ENCODE measurements around the gene TDRD10. TPM values are rescaled to one million over a fixed set of nuclear protein-coding genes. Genes with fewer than 3 reads are reported as not detected.

The TDRD10 gene
- total RNA-seq, 1 donor from 2014 or later, result 1.0 TPM

- Histone ChIP-seq H3K9ac (ENCODE audit: low read depth in 1 of 3, low read length in 3 of 3) (peak within 1 kb of the TSS; percentile 80 to 92 (median 88)), H3K4me3 (ENCODE audit: low read length in 3 of 3) (peak within 1 kb of the TSS; percentile 86 to 92 (median 87)), H3K4me1 (ENCODE audit: control insufficient read depth in 3 of 3, insufficient read depth in 3 of 3, low read length in 3 of 3) (peaks cover 34 to 47% (median 39%) of the 10 kb centered on the region in 3 donors), H3K27ac (ENCODE audit: low read depth, low read length) (peak within 1 kb of the TSS; percentile 93), H3K27me3 (ENCODE audit: control insufficient read depth in 3 of 3, insufficient read depth in 3 of 3, low read length in 3 of 3) (no peaks in the 10 kb centered on the region), H3K9me3 (ENCODE audit: control insufficient read depth in 3 of 3, low read length in 3 of 3) (no peaks in the 10 kb centered on the region), H3K36me3 (ENCODE audit: control insufficient read depth in 3 of 3, insufficient read depth in 3 of 3, low read length in 3 of 3) (peaks cover 19 to 26% (median 26%) of the 10 kb centered on the region in 3 donors)
Measured at GRCh38 chr1:154557939-154558719, 56.1 kb downstream of the TDRD10 start, which contains the start of gene UBE2Q1. Gene UBE2Q1 (minus strand): TSS chr1:154558662. CDS start chr1:154558553, 109 bp downstream.

DNA sequence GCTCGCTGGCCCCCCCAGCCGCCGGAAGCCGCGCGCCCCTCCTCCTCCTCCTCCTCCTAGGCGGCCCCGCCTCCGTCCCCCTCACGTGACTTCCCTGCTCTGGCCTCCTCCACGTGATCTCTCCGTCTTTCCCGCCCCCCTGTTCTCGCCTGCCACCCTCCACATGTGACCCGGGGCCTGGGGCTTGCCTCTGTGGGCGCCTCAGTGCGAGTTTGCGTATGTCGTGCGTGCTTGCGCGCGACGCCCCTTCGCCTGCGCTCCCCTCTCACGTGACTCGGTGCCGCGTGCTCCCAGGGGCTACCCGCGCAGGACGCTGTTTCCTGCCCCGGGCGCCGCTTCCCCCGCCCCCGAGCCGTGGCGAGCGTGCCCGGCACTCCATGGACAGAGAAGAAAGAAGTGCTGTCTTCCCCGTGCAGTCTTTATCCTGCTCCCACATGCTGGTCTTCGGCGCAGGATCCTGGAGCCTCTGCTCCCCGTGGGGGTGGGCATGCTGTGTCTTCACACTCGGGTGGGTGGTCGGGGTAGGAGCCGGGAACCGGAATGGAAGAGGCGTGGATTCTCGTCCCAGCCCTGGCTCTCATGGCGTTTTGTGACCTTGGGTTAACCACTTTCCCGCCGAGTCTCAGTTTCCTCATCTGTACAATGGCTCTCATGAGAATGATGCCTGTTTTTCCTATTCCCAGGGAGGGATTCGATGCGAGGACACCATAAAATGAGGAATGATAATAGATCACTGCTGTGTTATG is 56.9 kb downstream of the TDRD10 start:
- H3K36me3 ChIP-seq (ENCODE audit: control insufficient read depth in 3 of 3, insufficient read depth in 3 of 3, low read length in 3 of 3), result peaks cover 18% of the 10 kb centered on the region in 3 donors
- H3K9me3 ChIP-seq (ENCODE audit: control insufficient read depth in 3 of 3, low read length in 3 of 3), result no peaks in the 10 kb centered on the region
- H3K4me3 ChIP-seq (ENCODE audit: low read length in 3 of 3), result peak overlapping the region; percentile 71 to 92 (median 73)
- H3K4me1 ChIP-seq (ENCODE audit: control insufficient read depth in 3 of 3, insufficient read depth in 3 of 3, low read length in 3 of 3), result peaks cover 27 to 39% (median 32%) of the 10 kb centered on the region in 3 donors
- peak overlapping the region; percentile 40 to 92 (median 66) for H3K9ac ChIP-seq (ENCODE audit: low read depth in 1 of 3, low read length in 3 of 3)
- H3K27me3 ChIP-seq (ENCODE audit: control insufficient read depth in 3 of 3, insufficient read depth in 3 of 3, low read length in 3 of 3), result no peaks in the 10 kb centered on the region
- peak overlapping the region; percentile 93 for H3K27ac ChIP-seq (ENCODE audit: low read depth, low read length)

- peak overlapping the region; percentile 71 to 92 (median 73) for H3K4me3 ChIP-seq (ENCODE audit: low read length in 3 of 3)
- peak overlapping the region; percentile 66 to 92 (median 68) for H3K9ac ChIP-seq (ENCODE audit: low read depth in 1 of 3, low read length in 3 of 3)
- peaks cover 11 to 13% (median 12%) of the 10 kb centered on the region in 3 donors for H3K36me3 ChIP-seq (ENCODE audit: control insufficient read depth in 3 of 3, insufficient read depth in 3 of 3, low read length in 3 of 3)
- peak overlapping the region; percentile 93 for H3K27ac ChIP-seq (ENCODE audit: low read depth, low read length)
- no peaks in the 10 kb centered on the region for H3K27me3 ChIP-seq (ENCODE audit: control insufficient read depth in 3 of 3, insufficient read depth in 3 of 3, low read length in 3 of 3)
- H3K4me1 ChIP-seq (ENCODE audit: control insufficient read depth in 3 of 3, insufficient read depth in 3 of 3, low read length in 3 of 3), result peaks cover 27 to 33% (median 28%) of the 10 kb centered on the region in 3 donors
- H3K9me3 ChIP-seq (ENCODE audit: control insufficient read depth in 3 of 3, low read length in 3 of 3), result no peaks in the 10 kb centered on the region
Measured at GRCh38 chr1:154559466-154560044, 57.5 kb downstream of the TDRD10 start.

DNA sequence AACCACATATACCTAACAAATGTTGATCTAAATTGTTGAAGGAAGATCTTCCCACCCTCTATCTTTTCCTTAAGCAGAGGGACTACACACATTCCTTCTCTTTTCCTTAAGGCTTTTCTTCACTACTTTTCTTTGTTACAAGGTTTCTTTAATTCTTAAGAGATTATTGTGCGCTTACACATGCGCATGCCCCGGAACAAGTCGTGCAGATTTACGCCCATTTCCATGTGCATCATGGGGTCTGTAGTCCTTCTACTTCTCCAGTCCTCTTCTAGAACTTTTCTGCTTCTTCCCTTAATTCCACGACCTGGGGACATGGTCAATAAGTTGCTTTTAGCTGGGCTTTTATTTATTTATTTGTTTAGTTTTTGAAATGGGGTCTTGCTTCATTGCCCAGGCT is 63.9 kb downstream of the TDRD10 start:
- no peaks in the 10 kb centered on the region for H3K9me3 ChIP-seq (ENCODE audit: control insufficient read depth in 3 of 3, low read length in 3 of 3)
- H3K4me3 ChIP-seq (ENCODE audit: low read length in 3 of 3), result no peak overlapping the region
- no peak overlapping the region for H3K9ac ChIP-seq (ENCODE audit: low read depth in 1 of 3, low read length in 3 of 3)
- H3K4me1 ChIP-seq (ENCODE audit: control insufficient read depth in 3 of 3, insufficient read depth in 3 of 3, low read length in 3 of 3), result peaks cover 3 to 7% (median 5%) of the 10 kb centered on the region in 3 donors
- no peak overlapping the region for H3K27ac ChIP-seq (ENCODE audit: low read depth, low read length)
- H3K27me3 ChIP-seq (ENCODE audit: control insufficient read depth in 3 of 3, insufficient read depth in 3 of 3, low read length in 3 of 3), result peaks cover 15 to 19% (median 18%) of the 10 kb centered on the region in 3 donors
- H3K36me3 ChIP-seq (ENCODE audit: control insufficient read depth in 3 of 3, insufficient read depth in 3 of 3, low read length in 3 of 3), result no peaks in the 10 kb centered on the region

DNA sequence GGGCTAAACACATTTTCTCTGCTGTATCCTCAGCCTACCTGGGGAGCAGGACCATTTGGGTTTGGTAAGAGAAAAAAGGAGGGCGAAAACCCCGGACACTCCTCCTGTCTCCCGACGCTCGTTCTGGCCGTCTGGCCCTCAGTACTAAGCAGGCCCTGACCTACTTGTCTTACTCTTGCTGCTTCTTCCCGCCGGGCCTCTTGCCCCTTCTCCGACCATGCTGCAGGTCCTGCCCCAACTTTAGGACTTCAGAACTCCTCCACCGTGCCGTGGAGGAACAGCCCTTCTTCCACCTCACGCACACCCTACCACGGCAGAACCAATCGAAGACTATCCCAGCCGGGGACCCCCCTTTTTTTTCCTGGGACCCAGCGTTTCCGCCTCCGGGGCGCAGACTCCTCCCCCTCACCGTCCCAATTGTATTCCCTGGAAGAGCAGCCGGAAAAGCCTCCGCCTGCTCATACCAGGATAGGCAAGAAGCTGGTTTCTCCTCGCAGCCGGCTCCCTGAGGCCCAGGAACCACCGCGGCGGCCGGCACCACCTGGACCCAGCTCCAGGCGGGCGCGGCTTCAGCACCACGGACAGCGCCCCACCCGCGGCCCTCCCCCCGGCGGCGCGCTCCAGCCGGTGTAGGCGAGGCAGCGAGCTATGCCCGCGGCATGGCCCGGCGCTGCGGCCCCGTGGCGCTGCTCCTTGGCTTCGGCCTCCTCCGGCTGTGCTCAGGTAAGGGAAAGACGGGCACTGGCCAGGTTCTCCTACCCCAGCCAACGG is 65.6 kb downstream of the TDRD10 start, which contains the start of gene CHRNB2:
CHRNB2 (plus strand) TSS at position 393 of the 771 bp plus-strand sequence; CDS start at position 660, 267 bp downstream.
- Histone ChIP-seq H3K4me3 (ENCODE audit: low read length in 3 of 3) (peak within 1 kb of the TSS in 2 of 3 donors; percentile 22 to 51), H3K27ac (ENCODE audit: low read depth, low read length) (no peak within 1 kb of the TSS), H3K4me1 (ENCODE audit: control insufficient read depth in 3 of 3, insufficient read depth in 3 of 3, low read length in 3 of 3) (peaks cover 3 to 7% (median 5%) of the 10 kb centered on the region in 3 donors), H3K9me3 (ENCODE audit: control insufficient read depth in 3 of 3, low read length in 3 of 3) (no peaks in the 10 kb centered on the region), H3K9ac (ENCODE audit: low read depth in 1 of 3, low read length in 3 of 3) (no peak within 1 kb of the TSS), H3K36me3 (ENCODE audit: control insufficient read depth in 3 of 3, insufficient read depth in 3 of 3, low read length in 3 of 3) (no peaks in the 10 kb centered on the region), H3K27me3 (ENCODE audit: control insufficient read depth in 3 of 3, insufficient read depth in 3 of 3, low read length in 3 of 3) (peaks cover 19 to 25% (median 22%) of the 10 kb centered on the region in 3 donors)

DNA sequence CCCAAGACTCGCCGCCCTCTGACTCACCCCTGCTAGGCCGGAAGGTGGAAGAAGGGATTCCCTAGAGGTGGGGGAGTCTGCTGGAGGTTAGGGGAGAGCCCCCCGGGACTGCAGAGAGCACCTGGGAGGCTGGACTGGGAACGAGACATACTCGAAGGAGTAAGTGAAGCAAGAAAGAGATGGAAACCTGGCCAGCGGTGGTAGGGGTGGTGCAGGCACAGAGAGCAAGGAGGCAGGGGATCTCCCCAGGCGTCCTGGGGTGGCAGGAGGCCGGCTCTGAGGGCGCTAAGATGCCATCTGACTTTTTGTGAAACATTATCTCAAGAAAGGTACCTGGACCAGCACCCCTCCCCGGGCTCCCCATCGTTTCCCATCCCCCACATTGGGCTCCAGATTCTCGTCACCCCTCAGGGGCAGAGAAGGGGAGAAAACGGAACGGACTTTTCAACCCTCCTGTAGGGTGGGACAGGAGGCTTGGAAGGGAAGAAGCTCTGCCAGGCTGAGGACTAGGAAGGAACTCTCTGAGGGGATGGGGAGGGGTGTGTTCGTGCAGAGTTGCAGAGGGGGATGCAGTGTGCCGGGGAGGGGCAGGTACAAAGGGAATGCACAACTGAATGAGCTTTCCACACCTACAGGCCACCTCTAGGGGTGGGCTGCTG is 66.3 kb downstream of the TDRD10 start:
- Histone ChIP-seq H3K27me3 (ENCODE audit: control insufficient read depth in 3 of 3, insufficient read depth in 3 of 3, low read length in 3 of 3) (peaks cover 19 to 25% (median 22%) of the 10 kb centered on the region in 3 donors), H3K9ac (ENCODE audit: low read depth in 1 of 3, low read length in 3 of 3) (no peak overlapping the region), H3K4me3 (ENCODE audit: low read length in 3 of 3) (peak overlapping the region in 1 of 3 donors; percentile 51), H3K27ac (ENCODE audit: low read depth, low read length) (no peak overlapping the region), H3K36me3 (ENCODE audit: control insufficient read depth in 3 of 3, insufficient read depth in 3 of 3, low read length in 3 of 3) (no peaks in the 10 kb centered on the region), H3K4me1 (ENCODE audit: control insufficient read depth in 3 of 3, insufficient read depth in 3 of 3, low read length in 3 of 3) (peaks cover 3 to 7% (median 5%) of the 10 kb centered on the region in 3 donors), H3K9me3 (ENCODE audit: control insufficient read depth in 3 of 3, low read length in 3 of 3) (no peaks in the 10 kb centered on the region)

DNA sequence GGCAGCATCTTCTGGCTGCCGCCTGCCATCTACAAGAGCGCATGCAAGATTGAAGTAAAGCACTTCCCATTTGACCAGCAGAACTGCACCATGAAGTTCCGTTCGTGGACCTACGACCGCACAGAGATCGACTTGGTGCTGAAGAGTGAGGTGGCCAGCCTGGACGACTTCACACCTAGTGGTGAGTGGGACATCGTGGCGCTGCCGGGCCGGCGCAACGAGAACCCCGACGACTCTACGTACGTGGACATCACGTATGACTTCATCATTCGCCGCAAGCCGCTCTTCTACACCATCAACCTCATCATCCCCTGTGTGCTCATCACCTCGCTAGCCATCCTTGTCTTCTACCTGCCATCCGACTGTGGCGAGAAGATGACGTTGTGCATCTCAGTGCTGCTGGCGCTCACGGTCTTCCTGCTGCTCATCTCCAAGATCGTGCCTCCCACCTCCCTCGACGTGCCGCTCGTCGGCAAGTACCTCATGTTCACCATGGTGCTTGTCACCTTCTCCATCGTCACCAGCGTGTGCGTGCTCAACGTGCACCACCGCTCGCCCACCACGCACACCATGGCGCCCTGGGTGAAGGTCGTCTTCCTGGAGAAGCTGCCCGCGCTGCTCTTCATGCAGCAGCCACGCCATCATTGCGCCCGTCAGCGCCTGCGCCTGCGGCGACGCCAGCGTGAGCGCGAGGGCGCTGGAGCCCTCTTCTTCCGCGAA is 69.4 kb downstream of the TDRD10 start:
- Histone ChIP-seq H3K27me3 (ENCODE audit: control insufficient read depth in 3 of 3, insufficient read depth in 3 of 3, low read length in 3 of 3) (peaks cover 19 to 27% (median 25%) of the 10 kb centered on the region in 3 donors), H3K27ac (ENCODE audit: low read depth, low read length) (no peak overlapping the region), H3K4me1 (ENCODE audit: control insufficient read depth in 3 of 3, insufficient read depth in 3 of 3, low read length in 3 of 3) (peaks cover 3 to 7% (median 5%) of the 10 kb centered on the region in 3 donors), H3K4me3 (ENCODE audit: low read length in 3 of 3) (no peak overlapping the region), H3K36me3 (ENCODE audit: control insufficient read depth in 3 of 3, insufficient read depth in 3 of 3, low read length in 3 of 3) (no peaks in the 10 kb centered on the region), H3K9ac (ENCODE audit: low read depth in 1 of 3, low read length in 3 of 3) (no peak overlapping the region), H3K9me3 (ENCODE audit: control insufficient read depth in 3 of 3, low read length in 3 of 3) (no peaks in the 10 kb centered on the region)

- Histone ChIP-seq H3K4me3 (ENCODE audit: low read length in 3 of 3) (no peak overlapping the region), H3K4me1 (ENCODE audit: control insufficient read depth in 3 of 3, insufficient read depth in 3 of 3, low read length in 3 of 3) (peaks cover 3 to 7% (median 5%) of the 10 kb centered on the region in 3 donors), H3K9ac (ENCODE audit: low read depth in 1 of 3, low read length in 3 of 3) (no peak overlapping the region), H3K9me3 (ENCODE audit: control insufficient read depth in 3 of 3, low read length in 3 of 3) (no peaks in the 10 kb centered on the region), H3K36me3 (ENCODE audit: control insufficient read depth in 3 of 3, insufficient read depth in 3 of 3, low read length in 3 of 3) (no peaks in the 10 kb centered on the region), H3K27me3 (ENCODE audit: control insufficient read depth in 3 of 3, insufficient read depth in 3 of 3, low read length in 3 of 3) (peaks cover 19 to 27% (median 21%) of the 10 kb centered on the region in 3 donors), H3K27ac (ENCODE audit: low read depth, low read length) (no peak overlapping the region)
Measured at GRCh38 chr1:154571964-154572288, 69.9 kb downstream of the TDRD10 start.
